ENCODE results near the gene SORCS3. TPM values are rescaled to one million over a fixed set of nuclear protein-coding genes. Genes with fewer than 3 reads are reported as not detected.

Gene SORCS3
- total RNA-seq, 2 donors from 2014 or later = 0.68 TPM; not detected in 1

GRCh38 chr10:104778371-104778770 is 137.3 kb downstream of the SORCS3 start:
- peaks cover 22% of the 10 kb centered on the region for H3K4me1 Mint-ChIP-seq
- H3K27me3 Mint-ChIP-seq (ENCODE audit: insufficient read depth) = peaks cover 12% of the 10 kb centered on the region
- H3K4me3 Mint-ChIP-seq = no peak overlapping the region

DNA sequence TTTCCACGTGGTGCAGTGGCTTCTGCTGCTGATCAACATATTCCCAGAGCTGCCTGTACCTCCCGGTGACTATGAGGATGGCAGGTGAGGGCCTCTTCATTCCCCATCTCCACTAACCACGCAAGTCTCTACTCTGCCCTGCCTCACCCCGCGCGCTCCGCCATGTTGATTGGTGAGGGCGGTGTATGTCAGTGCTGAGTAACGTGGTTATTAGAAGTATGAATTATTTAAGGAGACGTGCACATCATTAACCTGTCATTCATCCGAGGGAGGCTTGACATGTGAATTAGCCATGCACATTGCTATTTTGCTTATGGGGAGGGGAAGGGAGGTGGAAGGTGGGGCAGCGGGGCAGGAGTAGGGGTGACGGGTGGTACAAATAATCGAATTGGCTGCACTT is 138.6 kb downstream of the SORCS3 start:
- Histone ChIP-seq H3K9ac (ENCODE audit: extremely low read depth, low read length, poor library complexity, severe bottlenecking) (no peak overlapping the region), H3K4me3 (ENCODE audit: low read length) (no peak overlapping the region), H3K36me3 (ENCODE audit: control insufficient read depth, insufficient read depth, low read length) (no peaks in the 10 kb centered on the region), H3K27me3 (ENCODE audit: control insufficient read depth, insufficient read depth, low read length, poor library complexity, severe bottlenecking) (no peaks in the 10 kb centered on the region), H3K4me1 (ENCODE audit: control insufficient read depth, insufficient read depth, low read length) (peaks cover 5% of the 10 kb centered on the region), H3K9me3 (ENCODE audit: control insufficient read depth, low read length) (no peaks in the 10 kb centered on the region), H3K27ac (ENCODE audit: low read depth, low read length) (no peak overlapping the region)
- H3K27ac Mint-ChIP-seq = no peak overlapping the region
- H3K27me3 Mint-ChIP-seq (ENCODE audit: insufficient read depth) = peaks cover 12% of the 10 kb centered on the region
- no peaks in the 10 kb centered on the region for H3K36me3 Mint-ChIP-seq (ENCODE audit: low read depth)
- H3K4me3 Mint-ChIP-seq = no peak overlapping the region
- 90 to 93% methylated on average over 7 to 14 of the region's 14 CpGs for WGBS, 2 experiments (ENCODE audit: insufficient coverage in 1 of 2, insufficient read length in 1 of 2)
- H3K9me3 Mint-ChIP-seq = peaks cover 1% of the 10 kb centered on the region
- H3K4me1 Mint-ChIP-seq = peaks cover 13% of the 10 kb centered on the region
- no peak for TF ChIP-seq CTCF (conservative IDR thresholded peaks at IDR 0.05)
- DNase-seq = no peak

More at GRCh38 chr10:104778371-104778770, 137.3 kb downstream of the SORCS3 start:
- no peak overlapping the region for H3K9ac ChIP-seq (ENCODE audit: extremely low read depth, low read length, poor library complexity, severe bottlenecking)
- no peaks in the 10 kb centered on the region for H3K9me3 Mint-ChIP-seq
- H3K27ac ChIP-seq (ENCODE audit: low read depth, low read length) = no peak overlapping the region
- H3K4me1 ChIP-seq (ENCODE audit: control insufficient read depth, insufficient read depth, low read length) = peaks cover 4% of the 10 kb centered on the region
- no peaks in the 10 kb centered on the region for H3K9me3 ChIP-seq (ENCODE audit: control insufficient read depth, low read length)
- DNase-seq = no peak
- H3K36me3 ChIP-seq (ENCODE audit: control insufficient read depth, insufficient read depth, low read length) = no peaks in the 10 kb centered on the region
- H3K36me3 Mint-ChIP-seq (ENCODE audit: low read depth) = no peaks in the 10 kb centered on the region
- no peak overlapping the region for H3K4me3 ChIP-seq (ENCODE audit: low read length)
- no peak for TF ChIP-seq CTCF (conservative IDR thresholded peaks at IDR 0.05)
- H3K27me3 ChIP-seq (ENCODE audit: control insufficient read depth, insufficient read depth, low read length, poor library complexity, severe bottlenecking) = no peaks in the 10 kb centered on the region
- no peak overlapping the region for H3K27ac Mint-ChIP-seq
- WGBS, 2 experiments (ENCODE audit: insufficient coverage in 1 of 2, insufficient read length in 1 of 2) = 100% methylated on average over 2 of the region's 3 CpGs; no CpG with 5 or more reads in 1 of the 2 experiments

- Mint-ChIP-seq H3K36me3 (ENCODE audit: low read depth) (no peaks in the 10 kb centered on the region), H3K4me3 (no peak overlapping the region), H3K9me3 (peaks cover 1% of the 10 kb centered on the region), H3K27me3 (ENCODE audit: insufficient read depth) (peaks cover 12% of the 10 kb centered on the region), H3K27ac (no peak overlapping the region), H3K4me1 (peaks cover 13% of the 10 kb centered on the region)
- Histone ChIP-seq H3K4me3 (ENCODE audit: low read length) (no peak overlapping the region), H3K9ac (ENCODE audit: extremely low read depth, low read length, poor library complexity, severe bottlenecking) (no peak overlapping the region), H3K27me3 (ENCODE audit: control insufficient read depth, insufficient read depth, low read length, poor library complexity, severe bottlenecking) (no peaks in the 10 kb centered on the region), H3K27ac (ENCODE audit: low read depth, low read length) (no peak overlapping the region), H3K4me1 (ENCODE audit: control insufficient read depth, insufficient read depth, low read length) (peaks cover 5% of the 10 kb centered on the region), H3K9me3 (ENCODE audit: control insufficient read depth, low read length) (no peaks in the 10 kb centered on the region), H3K36me3 (ENCODE audit: control insufficient read depth, insufficient read depth, low read length) (no peaks in the 10 kb centered on the region)
- no peak for DNase-seq
- WGBS, 2 experiments (ENCODE audit: insufficient coverage in 1 of 2, insufficient read length in 1 of 2) = 88% methylated on average over 2 of the region's 5 CpGs; no CpG with 5 or more reads in 1 of the 2 experiments
- no peak for TF ChIP-seq CTCF (conservative IDR thresholded peaks at IDR 0.05)
These were observed 139.1 kb downstream of the SORCS3 start for GRCh38 chr10:104780165-104780564.

All from endodermal cell (in vitro differentiated cells).